Mucosa of descending colon (tissue), 3 donors: Measurements from ENCODE around the gene KRR1. TPM values are rescaled to one million over a fixed set of nuclear protein-coding genes. Genes with fewer than 3 reads are reported as not detected.

Experiments
- ATAC-seq: fragments of 200-7000 bp; cut with Tn5 transposase; one replicate; pipeline ENCODE4 v1.9.1; 2020; ENCODE audit warnings: mild to moderate bottlenecking, moderate library complexity
- DNase-seq, 3 donors: peaks; one replicate each; pipeline ENCODE4 v3.0.0-alpha.2; 2020
- H3K36me3 ChIP-seq: fragments of 200-600 bp; one replicate; pipeline ENCODE4 v1.8.0; 2021; ENCODE audit warnings: low read depth, mild to moderate bottlenecking
- H3K4me1 ChIP-seq: fragments of 200-600 bp; one replicate; pipeline ENCODE4 v1.8.0; 2021; ENCODE audit warnings: low read depth, mild to moderate bottlenecking
- H3K4me3 ChIP-seq: fragments of 200-600 bp; one replicate; pipeline ENCODE4 v1.8.0; 2021; ENCODE audit warnings: mild to moderate bottlenecking
- H3K9me3 ChIP-seq: fragments of 200-600 bp; one replicate; pipeline ENCODE4 v1.8.0; 2021; ENCODE audit warnings: mild to moderate bottlenecking
- CTCF ChIP-seq: fragments of 200-600 bp; IDR thresholded peaks from one replicate; pipeline ENCODE4 v1.8.0; 2022; ENCODE audit warnings: antibody characterized with exemption, mild to moderate bottlenecking
- intact Hi-C, 2 donors: fragments of 100-400 bp; cut with DNase I in 1 of 2; cut with micrococcal nuclease in 1 of 2; formaldehyde crosslinking; loops; one replicate each; pipeline versions ENCODE4 v1.11.0 to v1.11.1; 2022; cut with DNase I, micrococcal nuclease
- long read RNA-seq, 2 donors: library from polyadenylated mRNA; unstranded; transcript quantifications; one replicate each; pipeline ENCODE4 v2.0.0, GENCODE V29; 2019 to 2021
- total RNA-seq, 3 donors: library from RNA; stranded (reverse); fragmentation: NEBNext Ultra II Directional in 2 of 3; extraction: Animal tissue kit (Norgen Biotek cat#: 25700) in 2 of 3; gene quantifications; one replicate each; pipeline versions ENCODE4 v1.2.1 to v1.2.4, GENCODE V29; 2021 to 2023
- donor health status: DM: no; HTN: no; CAD: no; lungs with moderate emphysema.
- donor health status: DM: no; HTN: no; CAD: no.
- donor health status: DM: no; HTN: yes; CAD: no.

The KRR1 gene
- total RNA-seq: 10 to 100 TPM; 34.1 to 48.5 (median 34.8) TPM
- long read RNA-seq, donor 1, full-length matches to known transcripts: 17 of 22 reads
- long read RNA-seq, donor 1, partial matches to known transcripts: 3 of 22 reads
- long read RNA-seq, donor 1, other reads (novel, unspliced or antisense): 2 of 22 reads
- long read RNA-seq, donor 2, full-length matches to known transcripts: 16 of 26 reads
- long read RNA-seq, donor 2, partial matches to known transcripts: 7 of 26 reads
- long read RNA-seq, donor 2, other reads (novel, unspliced or antisense): 3 of 26 reads

GRCh38 chr12:75511116-75512048 lies at the start of gene KRR1:
KRR1 (minus strand) TSS chr12:75511609; CDS start chr12:75511597, 12 bp downstream.
- DNase-seq (peak; percentile 88 to 95 (median 90)), ATAC-seq (peak; percentile 100)
- Histone ChIP-seq H3K4me1 (peaks cover 10% of the 10 kb centered on the region), H3K36me3 (no peaks in the 10 kb centered on the region), H3K9me3 (no peaks in the 10 kb centered on the region), H3K4me3 (peak within 1 kb of the TSS; percentile 71)
- intact Hi-C loops: no loop called here
- no peak for TF ChIP-seq CTCF

- Histone ChIP-seq H3K9me3 (no peaks in the 10 kb centered on the region), H3K4me1 (no peaks in the 10 kb centered on the region), H3K4me3 (no peak overlapping the region), H3K36me3 (no peaks in the 10 kb centered on the region)
- no peak for DNase-seq
- no peak for TF ChIP-seq CTCF
- no peak for ATAC-seq
- intact Hi-C loops: no loop called here
These were observed 48.8 kb upstream of the KRR1 start for GRCh38 chr12:75560167-75560566.

- DNase-seq: no peak
- Histone ChIP-seq H3K9me3 (no peaks in the 10 kb centered on the region), H3K36me3 (no peaks in the 10 kb centered on the region), H3K4me3 (no peak overlapping the region), H3K4me1 (no peaks in the 10 kb centered on the region)
- no peak for TF ChIP-seq CTCF
- intact Hi-C loops: no loop called here
- no peak for ATAC-seq
These were observed 46.9 kb upstream of the KRR1 start for GRCh38 chr12:75558287-75558686.

GRCh38 chr12:75556311-75556899 lies 45.0 kb upstream of the KRR1 start:
- no peaks in the 10 kb centered on the region for H3K4me1 ChIP-seq
- no peak for DNase-seq
- no peak overlapping the region for H3K4me3 ChIP-seq
- no peak for ATAC-seq
- no peaks in the 10 kb centered on the region for H3K9me3 ChIP-seq
- intact Hi-C loops: no loop called here
- TF ChIP-seq CTCF: no peak
- H3K36me3 ChIP-seq: no peaks in the 10 kb centered on the region

GRCh38 chr12:75554556-75554880 lies 43.1 kb upstream of the KRR1 start:
- ATAC-seq: no peak
- no peaks in the 10 kb centered on the region for H3K9me3 ChIP-seq
- no peaks in the 10 kb centered on the region for H3K36me3 ChIP-seq
- no peak overlapping the region for H3K4me3 ChIP-seq
- H3K4me1 ChIP-seq: no peaks in the 10 kb centered on the region
- intact Hi-C loops: no loop called here
- no peak for DNase-seq
- TF ChIP-seq CTCF: no peak
